HG03196 (cell line): Measurements from ENCODE around the gene SLC12A7.

ENCODE experiments used
- ATAC-seq: cut with Tn5 transposase; IDR thresholded peaks from one replicate; pipeline ENCODE4 v1.9.1; 2021; ENCODE audit not compliant: unreplicated experiment

SLC12A7 gene

DNA sequence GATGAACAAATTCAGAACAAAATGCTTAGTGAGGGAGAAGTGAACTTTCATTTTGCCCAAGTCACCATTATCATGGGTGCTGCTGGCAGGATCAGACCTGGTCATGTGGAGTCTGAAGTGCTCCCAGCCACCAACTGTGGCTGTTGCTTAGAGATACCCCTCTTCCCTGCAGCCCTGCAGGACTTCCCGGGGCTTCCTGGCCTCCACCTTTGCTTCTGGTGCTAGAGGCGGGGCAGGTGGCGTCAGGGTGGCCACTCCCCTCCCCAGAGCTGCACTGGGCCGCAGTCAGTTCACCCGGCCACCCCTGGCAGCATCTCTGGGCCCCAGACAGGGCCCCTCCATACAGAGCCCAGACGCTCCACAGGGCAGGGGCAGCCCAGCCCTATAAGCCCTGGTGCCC lies 30.0 kb upstream of the SLC12A7 start:
- ATAC-seq: no peak

DNA sequence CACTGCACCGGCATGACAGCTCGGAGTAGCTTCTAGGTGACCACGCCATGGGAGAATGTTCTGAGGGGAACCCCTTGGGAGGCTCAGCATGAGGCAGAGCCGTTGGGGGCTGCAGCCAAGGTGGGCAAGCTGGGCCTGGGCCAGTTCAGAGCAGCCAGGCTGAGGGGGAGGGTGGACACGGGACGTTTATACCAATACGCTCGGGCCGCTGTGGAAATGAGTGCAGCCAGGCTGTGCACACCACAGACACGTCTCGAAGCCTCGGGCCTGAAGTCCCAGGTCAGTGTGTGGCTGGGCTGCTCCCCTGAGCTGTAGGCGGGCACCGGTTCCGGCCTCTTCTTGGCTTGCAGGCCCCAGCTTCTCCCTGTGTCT lies 28.9 kb upstream of the SLC12A7 start:
- ATAC-seq: no peak

DNA sequence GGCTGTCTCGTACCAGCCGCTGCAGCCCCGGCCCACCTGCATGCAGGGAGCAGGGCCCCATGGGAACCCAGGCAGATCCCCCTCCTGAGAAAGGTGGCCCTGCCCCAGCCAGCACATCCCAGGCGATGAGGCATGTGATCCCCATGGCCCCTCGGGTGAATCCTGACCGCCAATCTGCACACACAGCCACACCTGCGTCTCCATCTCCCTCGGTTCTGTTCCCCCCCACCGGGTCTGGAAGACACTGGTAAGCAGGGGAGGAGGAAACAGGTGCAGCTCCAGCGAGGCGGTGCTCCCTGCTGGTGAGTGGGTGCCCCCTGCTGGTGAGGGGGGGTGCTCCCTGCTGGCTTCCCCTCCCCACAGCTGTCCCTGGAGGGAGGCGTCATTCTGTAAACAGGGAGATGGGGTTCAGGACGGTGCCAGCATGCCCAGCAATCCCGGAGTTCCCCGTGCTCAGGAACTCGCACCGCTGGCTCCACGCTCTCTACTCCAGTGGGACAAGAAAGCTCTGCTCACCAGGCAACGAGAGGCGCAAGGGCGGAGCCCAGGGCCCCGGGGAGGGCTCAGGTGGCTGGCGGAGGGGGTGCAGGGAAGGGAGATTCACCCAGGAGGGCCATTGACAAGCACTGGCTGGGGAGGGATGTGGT lies 28.4 kb upstream of the SLC12A7 start:
- peak; percentile 56 for ATAC-seq

DNA sequence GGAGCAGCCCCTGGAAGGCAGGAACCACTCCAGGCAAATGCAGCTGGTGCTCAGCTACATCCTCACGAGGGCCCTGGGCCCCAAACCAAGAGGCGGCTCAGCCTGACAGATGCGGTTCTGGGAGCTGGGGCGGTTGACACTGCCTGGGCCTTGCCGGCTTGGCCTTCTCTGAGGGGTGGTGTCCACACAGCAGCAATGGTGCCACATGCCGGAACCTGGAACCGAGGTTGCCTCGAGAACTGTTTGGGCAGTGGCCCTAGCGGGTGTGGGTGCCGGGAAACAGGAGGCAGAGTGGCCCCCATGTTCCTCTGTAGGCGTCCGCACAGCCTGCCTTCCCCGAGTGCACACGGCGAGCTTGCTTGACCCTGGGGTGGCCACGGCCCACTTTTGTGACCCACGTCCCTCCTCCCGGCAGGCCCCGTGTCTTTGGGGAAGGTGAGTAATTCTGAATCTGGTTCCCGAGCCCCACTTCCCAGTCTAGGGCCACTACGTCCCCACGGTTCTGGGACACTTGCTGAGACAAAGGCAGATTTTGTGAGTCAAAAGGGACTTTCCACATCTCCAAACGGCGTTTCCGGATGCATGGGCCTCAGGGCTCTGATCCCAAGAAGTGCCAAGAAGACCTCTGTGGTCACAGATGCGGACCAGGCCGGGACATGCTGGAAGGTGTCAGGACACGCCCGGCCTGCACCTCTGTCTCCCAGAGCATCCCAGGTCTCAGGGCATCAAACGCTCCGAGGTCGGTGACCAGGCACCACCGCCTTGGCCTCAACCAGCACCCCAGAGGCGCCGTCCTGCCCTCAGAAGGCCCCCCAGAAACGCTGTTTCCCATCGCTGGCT lies 27.7 kb upstream of the SLC12A7 start:
- no peak for ATAC-seq

DNA sequence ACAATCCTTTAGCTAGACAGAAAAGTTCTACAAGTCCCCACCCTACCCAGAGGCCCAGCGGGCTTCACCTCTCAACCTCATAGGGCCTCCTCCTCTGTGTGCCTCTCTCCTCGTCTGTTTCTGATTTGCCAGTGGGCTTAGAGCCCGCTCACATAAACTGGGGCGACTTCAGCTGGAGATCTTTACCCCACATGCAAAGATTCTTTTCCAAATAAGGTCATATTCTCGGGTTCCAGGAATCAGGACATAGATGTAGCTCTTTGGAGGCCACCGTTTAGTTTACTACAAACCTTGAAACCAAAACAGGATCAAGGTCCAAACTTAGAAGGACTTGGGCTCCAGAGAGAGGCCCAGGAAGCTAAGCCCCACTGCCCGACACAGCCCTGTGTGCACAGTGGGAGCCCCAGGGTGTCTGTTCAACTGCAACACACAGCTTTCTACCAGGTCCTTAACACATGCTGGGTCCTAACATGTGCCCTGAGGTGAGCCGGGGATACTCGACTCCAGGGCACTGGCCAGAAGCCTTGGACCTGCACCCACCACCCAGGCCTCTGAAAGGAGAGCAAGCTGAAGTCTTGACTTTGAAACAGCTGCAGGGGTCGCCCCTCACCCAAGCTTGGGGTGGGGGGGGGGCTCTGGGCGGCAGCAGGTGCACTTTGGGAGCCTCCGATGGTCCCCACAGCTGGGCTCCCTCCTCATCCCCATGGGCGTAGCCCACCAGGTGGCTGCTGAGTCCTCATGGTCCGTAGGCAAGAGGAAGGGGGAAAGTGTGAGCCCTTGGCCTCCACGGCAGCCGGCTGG lies 26.8 kb upstream of the SLC12A7 start:
- no peak for ATAC-seq

DNA sequence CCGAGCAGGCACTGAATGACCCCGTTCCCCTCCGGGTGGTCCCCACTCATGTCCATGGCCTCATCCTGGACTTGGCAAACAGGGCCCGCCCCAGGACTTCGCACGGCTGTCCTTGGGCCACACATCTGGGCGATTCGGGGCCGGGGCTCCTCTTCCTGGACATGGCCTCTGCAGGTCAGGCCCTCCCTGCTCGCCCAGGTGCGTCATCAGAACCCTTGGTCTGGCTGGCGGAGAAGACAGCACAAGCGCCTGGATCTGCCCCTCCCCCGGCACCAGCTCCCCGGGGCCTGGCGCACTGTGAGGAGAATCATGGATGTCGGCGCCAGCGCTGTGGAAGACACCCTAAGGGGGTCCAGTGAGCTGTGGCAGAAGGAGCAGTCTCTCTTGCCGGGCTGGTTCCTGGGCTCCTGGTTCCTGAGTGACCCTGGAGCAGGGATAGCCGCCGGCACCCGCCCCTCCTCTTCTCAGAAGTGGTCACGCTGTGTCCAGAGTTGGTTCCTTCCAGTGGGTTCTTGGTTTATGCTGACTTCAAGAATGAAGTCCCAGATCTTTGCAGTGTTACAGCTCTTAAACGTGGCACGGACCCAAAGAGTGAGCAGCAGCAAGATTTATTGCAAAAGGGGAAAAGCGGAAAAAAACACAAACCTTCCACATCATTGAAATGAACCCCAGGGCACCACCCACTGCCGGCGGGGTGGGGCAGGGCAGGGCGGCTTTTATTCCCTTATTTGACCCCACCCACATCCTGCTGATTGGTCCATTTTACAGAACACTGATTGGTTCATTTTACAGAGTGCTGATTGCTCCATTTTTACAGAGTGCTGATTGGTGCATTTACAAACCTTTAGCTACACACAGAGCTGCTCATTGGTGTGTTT lies 25.9 kb upstream of the SLC12A7 start:
- ATAC-seq: no peak

DNA sequence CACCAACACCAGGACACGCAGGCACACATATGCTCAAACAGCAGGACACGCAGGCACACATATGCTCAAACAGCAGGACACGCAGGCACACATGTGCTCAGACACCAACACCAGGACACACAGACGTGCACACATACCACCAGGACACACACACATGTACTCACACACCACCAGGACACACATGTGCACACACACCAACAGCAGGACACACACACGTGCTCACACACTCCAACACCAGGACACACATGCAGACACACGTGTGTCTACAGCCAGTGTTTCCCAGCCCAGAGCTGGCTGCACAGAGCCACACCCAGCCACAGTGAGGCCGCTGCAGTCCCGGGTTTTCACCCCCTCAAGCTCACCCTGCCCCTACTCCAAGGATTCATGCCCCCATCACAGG lies 25.0 kb upstream of the SLC12A7 start:
- ATAC-seq: no peak

DNA sequence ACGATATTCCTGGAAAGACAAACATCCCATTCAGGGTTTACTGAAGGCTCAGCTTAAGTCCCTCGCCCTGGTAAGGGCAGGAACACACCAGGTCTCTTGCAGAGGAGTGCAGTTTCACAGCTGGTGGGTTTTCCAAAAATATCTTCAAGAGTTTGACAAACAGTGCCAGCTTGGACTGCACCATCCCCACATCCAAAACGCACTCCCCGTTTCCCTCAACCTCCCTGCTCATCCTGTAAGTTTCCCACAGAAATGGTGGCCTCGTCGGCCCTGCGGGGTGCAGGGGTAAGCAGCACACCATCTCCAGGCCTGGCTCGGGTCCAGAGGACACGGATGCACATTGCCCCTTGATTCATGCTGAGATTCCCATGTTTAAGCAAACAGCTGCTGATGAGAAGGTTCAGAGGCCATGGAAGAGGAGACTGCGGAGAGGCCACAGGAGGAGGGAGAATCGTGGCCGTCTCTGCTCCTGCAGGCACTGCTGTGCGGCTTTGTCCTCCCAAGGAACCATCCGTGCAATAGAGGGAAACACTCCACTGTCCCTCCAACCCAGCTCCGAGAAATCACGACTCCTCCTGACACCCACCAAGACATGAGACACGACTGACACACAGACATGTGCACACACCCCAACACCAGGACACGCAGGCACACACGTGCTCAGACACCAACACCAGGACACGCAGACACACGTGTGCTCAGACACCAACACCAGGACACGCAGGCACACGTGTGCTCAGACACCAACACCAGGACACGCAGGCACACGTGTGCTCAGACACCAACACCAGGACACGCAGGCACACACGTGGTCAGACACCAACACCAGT lies 24.0 kb upstream of the SLC12A7 start:
- no peak for ATAC-seq

DNA sequence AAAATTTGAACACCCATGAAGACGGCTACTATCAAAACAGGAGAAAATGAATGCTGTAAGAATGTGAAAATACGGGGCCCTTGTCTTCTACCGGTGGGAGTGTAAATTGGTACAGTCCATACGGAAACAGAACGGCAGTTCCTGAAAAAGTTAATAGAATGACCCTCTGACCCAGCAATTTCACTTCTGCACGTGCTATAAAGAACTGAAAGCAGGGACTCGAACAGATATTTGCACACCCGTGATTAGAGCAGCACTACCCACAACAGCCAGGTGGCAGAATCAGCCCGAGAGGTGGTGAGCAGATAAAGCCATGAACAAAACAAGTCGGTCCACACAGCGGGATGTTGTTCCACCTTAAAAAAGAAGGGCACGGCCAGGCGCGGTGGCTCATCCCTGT lies 22.6 kb upstream of the SLC12A7 start:
- peak; percentile 56 for ATAC-seq

DNA sequence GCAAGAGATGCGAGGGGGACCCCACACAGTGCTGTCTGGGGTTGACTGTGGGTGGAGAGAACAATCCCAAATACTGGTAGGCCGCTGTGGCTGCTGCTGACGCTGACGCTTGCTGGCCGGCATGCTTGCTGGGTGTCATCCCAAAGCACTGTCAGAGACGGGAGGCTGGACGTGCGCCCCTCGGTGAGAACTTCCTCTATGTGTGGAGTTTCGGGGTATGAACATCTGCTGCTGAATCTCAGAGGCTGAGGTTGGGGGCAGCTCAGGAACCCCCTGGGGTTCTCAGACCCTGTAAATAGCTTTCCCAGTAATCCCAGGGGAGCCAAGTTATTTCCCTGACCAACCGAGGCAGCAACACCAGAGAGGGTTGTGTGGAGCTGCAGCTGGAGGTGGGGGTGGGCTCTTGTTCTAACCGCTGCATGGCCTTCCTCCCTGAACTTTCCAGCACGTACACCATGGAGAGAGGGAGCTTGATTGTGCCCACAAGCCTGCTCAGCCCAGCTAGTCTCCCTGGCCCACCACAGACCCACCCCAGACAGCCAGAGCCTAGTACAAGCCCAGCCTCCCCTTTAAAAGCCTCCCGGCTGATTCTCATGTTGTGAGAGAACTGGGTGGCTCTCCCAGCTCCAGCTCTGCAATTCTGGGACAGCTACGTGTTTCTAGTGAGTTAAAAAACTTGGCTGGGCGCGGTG lies 21.8 kb upstream of the SLC12A7 start:
- ATAC-seq: peak; percentile 47

DNA sequence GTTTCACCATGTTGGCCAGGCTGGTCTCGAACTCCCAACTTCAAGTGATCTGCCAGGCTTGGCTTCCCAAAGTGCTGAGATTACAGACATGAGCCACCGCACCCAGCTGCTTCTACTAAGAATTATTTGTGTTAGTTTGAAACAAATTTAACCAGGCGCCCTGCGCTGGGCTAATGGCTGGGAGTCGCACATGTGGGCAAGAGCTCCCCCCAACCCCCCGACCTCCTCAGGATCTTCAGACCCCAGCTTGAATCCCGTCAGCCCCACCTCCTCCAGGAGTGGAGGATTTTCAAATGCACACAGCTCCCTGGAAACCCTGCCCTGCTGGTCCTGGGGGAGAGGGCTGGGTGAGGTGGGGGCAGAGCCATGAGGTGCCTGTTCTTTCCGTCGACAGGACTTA lies 21.2 kb upstream of the SLC12A7 start:
- no peak for ATAC-seq

DNA sequence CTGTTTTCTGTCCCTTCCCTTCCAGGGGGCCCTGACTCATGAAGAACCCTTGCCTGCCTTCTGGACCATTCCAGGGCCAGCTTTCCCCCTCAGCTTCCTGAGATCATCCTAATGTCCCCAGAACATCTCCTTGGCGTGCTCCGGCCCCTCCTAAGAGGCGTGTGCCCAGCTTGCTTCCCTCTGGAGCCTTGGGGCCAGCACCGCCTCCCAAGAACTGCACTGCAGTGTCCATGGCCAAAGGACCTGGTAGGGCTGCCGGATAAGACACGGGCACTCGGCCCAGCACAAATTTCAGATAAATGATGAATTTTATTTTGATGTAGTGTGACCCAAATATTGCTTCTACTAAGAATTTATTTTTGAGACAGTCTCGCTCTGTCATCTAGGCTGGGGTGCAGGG lies 20.7 kb upstream of the SLC12A7 start:
- no peak for ATAC-seq

DNA sequence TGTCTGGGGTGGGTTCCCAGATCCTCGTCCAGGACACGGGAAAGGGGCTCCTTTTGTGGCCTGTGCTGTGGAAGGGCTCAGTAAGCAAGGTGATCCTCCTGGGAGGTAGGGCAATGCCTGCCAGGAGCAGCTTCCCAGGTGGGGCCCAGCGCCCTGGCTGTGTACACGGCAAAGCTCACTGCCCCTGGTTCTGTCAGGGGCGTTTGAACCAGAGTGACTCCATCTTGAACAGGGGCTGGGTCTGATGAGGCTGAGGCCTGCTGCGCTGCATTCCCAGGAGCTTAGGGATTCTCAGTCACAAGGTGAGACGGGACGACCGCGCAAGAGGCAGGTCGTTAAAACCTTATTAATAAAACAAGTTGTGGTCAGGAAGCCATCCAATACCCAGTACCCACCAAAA lies 19.9 kb upstream of the SLC12A7 start:
- ATAC-seq: no peak

DNA sequence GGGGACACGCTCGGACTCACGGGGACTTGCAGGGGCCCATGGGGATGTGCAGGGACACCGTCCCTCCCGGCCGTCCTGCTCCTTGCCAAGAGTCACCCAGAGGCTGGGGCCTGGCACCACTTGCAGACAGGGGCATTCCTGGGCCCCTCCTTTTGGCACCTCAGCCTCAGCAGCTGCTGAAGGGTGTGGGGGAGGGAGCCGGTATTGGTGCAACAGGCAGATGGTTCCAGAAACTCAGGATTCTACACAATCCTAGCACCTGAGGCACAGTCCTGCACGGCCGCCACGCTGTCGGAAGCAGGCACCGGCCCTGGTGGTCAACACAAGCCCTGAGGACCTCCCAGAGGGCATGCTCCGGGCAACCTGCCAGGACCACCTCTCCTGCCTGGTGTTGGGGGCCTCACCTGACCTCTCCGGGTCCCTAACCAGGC lies 19.3 kb upstream of the SLC12A7 start:
- no peak for ATAC-seq

DNA sequence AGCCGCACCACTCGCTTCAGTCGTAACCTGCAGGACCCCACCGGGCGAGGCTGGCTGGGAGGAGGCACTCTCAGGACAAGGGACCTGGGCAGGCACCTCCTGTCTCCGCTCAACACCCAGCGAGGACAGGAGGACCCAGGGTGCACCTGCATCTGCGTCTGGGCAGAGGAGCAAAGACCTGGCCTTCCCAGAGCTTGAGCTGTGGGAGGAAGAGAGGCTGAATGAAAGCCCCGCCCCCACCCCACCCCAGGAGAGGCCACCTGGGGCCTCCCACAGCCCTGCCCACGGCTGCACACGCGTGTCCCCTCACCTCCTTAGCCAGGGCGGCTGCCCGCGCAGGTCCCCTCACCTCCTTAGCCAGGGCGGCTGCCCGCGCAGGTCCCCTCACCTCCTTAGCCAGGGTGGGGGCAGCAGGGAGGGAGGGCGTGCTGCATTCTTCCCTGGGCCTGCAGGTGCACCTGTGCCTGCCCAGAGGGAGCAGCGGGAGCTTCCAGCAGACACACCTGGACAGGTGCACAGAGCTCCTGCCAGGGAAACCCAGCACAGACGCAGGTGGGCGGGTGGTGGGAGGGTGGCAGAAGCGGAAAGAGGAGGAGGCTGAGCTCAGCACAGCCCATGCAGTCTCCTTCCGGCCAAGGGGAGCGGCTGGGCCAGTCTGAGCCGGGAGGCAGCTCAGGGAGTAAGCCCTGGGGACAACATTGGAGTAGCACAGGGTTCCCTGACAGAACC lies 18.5 kb upstream of the SLC12A7 start:
- no peak for ATAC-seq

DNA sequence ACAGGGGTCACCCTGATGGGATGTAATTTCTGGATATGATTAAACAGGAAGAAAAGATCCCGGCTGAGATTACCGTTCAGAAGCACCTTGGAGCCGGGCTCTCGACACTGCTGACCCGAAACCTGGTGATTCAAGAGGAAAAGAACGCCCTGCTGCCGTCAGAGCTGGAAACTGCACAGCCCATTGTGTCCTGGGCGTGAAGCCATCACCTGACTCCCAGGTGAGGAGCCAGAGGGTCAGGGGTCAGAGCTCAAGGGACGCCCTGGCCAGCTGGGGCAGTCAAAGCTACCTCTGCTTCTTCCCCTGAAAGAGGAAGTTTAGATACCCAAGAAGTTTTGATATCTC lies 17.8 kb upstream of the SLC12A7 start:
- no peak for ATAC-seq

DNA sequence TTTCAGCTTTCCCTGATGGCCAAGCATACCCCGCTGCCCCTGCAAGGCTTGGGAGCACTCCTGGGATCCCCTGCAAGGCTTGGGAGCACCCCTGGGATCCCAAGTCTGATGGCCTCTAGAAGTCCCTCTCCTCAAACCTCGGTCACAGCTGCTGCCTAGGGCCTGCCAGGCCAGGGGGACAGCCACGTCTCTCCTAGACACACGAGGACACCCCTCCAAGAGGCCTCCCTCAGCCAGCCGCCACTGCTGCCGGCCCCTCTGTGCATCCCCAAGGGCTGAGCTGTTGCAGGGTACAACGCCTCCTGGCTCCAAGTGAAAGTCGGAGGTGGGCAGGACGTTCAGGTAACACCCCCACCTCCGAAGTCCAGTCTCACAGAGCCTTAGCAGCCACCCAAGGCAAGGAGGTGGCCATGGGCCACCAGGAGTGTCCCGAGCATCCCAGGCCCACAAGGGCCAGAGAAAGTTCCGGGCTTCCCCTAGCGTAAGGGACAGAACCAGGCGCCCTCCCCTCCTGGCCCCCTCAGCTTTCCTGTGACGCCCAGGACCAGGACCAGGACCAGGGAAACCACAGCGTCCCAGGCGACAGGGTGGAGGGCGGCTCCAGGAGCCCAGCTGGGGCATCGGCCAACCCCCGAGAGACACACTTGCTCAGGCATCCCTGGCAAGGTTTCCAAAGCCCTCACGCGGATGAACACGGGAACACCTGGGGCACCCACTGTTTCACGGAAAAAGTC lies 17.3 kb upstream of the SLC12A7 start:
- ATAC-seq: no peak
